ES-I3 (cell line): ENCODE measurements around the gene EPHA4.

Experiments
- H3K36me3 ChIP-seq: 2 replicates; pipeline ENCODE4 v1.6.1; 2013; ENCODE audit warnings: mild to moderate bottlenecking, low read length, control low read depth, moderate library complexity; ENCODE audit not compliant: insufficient read depth
- H3K4me1 ChIP-seq: 2 replicates; pipeline ENCODE4 v1.6.1; 2013; ENCODE audit warnings: mild to moderate bottlenecking, control low read depth, low read length; ENCODE audit not compliant: insufficient read depth
- H3K9ac ChIP-seq: 2 replicates; pipeline ENCODE4 v1.6.1; 2013; ENCODE audit warnings: low read depth, mild to moderate bottlenecking, low read length, moderate library complexity
- H3K9me3 ChIP-seq: 2 replicates; pipeline ENCODE4 v1.6.1; 2013; ENCODE audit warnings: mild to moderate bottlenecking, low read length, moderate library complexity; ENCODE audit not compliant: control insufficient read depth, insufficient read depth

EPHA4 gene

DNA sequence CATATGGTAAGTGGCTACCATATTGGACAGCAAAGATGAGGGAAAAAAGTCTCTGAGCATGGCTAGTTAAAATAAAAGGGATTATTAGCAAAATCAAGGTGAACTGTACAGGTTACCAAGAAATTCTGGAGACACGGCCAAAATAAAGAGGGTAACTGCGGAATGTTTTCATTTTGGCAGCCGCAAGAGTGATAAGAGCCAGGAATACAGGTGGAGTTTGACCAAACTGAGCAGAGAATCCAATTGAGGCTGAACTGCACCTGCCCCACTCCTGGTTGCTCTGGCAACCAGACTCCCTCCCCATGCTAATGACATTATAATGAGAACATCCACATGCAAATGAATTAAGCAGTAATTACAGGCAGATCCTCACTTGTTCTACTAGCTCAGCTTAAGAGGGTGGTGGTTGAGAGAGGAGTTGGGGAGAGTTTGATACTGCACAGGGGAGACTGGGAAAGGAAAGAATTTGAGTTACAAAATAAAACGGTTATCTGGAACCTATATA is 18.8 kb upstream of the EPHA4 start:
- no peaks in the 10 kb centered on the region for H3K36me3 ChIP-seq
- H3K9me3 ChIP-seq, result no peaks in the 10 kb centered on the region
- no peaks in the 10 kb centered on the region; the same call in 1 of the 2 replicates for H3K4me1 ChIP-seq
- H3K9ac ChIP-seq, result no peak overlapping the region

DNA sequence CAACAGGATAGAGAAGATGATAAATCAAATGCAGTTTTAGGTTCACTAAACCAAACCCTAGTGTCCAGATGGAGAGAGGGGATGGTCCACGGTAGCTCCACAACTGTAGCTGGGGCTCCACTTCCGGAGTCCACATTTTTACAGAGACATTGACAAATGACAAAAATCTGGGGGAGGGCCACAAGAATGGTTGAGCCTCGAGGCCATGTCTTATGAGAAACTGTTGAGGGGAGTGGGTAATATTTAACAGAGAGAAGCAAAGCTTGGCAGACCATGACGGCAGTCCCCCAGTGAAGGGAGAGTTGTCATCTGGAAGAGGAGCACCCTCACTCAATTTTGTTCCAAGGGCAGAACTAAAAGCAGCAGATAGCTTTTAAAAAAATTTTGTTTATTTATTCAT is 17.6 kb upstream of the EPHA4 start:
- Histone ChIP-seq H3K9ac (no peak overlapping the region), H3K36me3 (no peaks in the 10 kb centered on the region), H3K9me3 (no peaks in the 10 kb centered on the region), H3K4me1 (no peaks in the 10 kb centered on the region; the same call in 1 of the 2 replicates)

DNA sequence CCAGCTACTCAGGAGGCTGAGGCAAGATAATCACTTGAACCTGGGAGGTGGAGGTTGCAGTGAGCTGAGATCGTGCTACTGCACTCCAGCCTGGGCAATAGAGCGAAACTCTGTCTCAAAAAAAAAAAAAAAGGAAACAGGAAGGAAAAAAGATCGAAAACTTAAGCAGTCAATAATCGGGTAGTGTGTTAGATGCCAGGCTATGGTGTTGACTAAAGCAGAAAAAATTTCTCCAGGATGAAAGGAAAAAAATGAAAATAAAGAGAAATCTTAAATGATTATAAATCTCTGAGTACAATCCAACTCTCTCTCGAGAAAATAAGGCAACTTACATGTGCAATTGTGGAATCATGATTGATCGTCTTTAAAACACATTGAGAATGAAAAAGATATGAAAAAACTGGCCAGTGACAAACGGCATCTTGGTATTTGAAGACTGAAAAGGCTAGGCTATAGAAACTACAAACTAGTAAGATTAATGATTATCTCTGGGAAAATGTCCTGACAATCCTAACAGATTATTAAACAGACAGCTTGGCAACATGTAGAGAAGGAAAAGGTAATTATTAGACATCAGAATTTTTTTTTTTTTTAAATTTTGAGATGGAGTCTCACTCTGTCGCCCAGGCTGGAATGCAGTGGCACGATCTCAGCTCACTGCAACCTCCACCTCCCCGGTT is 16.3 kb upstream of the EPHA4 start:
- no peaks in the 10 kb centered on the region; the same call in 1 of the 2 replicates for H3K4me1 ChIP-seq
- H3K9ac ChIP-seq, result no peak overlapping the region
- H3K36me3 ChIP-seq, result no peaks in the 10 kb centered on the region
- no peaks in the 10 kb centered on the region for H3K9me3 ChIP-seq

DNA sequence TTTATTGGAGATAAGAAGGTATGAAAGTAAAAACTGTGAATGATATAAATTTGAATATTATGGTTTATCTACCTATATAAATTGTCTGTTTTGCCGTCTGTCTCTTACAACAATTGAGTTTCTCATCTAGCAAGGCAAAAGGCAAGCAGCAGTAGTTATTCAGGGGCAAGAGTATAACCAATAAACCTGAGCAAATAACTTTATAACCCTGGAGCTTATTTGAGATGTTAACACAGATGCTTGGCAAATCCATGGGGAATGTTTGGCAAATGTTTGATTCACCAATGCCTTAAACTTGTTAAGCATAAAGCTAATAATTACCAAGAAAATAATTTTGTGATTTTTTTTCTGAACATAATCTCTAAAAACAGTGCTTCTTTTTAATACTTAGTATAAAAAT is 9.9 kb upstream of the EPHA4 start:
- Histone ChIP-seq H3K4me1 (no peaks in the 10 kb centered on the region; the same call in 1 of the 2 replicates), H3K9me3 (no peaks in the 10 kb centered on the region), H3K36me3 (no peaks in the 10 kb centered on the region), H3K9ac (no peak overlapping the region)

DNA sequence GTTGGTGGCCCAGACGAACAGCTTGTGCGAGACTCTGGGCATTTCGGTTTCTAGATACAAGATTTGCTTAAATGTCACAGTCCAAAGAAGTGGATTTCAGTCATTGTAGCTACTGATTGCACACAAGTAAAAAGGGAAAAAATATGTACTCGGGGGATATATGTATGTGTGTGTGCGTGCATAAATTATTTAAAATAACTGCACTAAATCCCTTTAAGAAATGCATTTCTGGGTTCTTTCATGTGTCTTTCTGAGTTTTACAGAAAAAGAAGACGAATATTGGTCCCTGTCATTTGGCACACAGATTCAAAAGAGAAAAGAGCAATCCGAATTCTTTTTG is 2.1 kb upstream of the EPHA4 start:
- Histone ChIP-seq H3K9ac (peak overlapping the region; percentile 73; the same call in 1 of the 2 replicates), H3K36me3 (no peaks in the 10 kb centered on the region), H3K9me3 (no peaks in the 10 kb centered on the region), H3K4me1 (peaks cover 13% of the 10 kb centered on the region)

DNA sequence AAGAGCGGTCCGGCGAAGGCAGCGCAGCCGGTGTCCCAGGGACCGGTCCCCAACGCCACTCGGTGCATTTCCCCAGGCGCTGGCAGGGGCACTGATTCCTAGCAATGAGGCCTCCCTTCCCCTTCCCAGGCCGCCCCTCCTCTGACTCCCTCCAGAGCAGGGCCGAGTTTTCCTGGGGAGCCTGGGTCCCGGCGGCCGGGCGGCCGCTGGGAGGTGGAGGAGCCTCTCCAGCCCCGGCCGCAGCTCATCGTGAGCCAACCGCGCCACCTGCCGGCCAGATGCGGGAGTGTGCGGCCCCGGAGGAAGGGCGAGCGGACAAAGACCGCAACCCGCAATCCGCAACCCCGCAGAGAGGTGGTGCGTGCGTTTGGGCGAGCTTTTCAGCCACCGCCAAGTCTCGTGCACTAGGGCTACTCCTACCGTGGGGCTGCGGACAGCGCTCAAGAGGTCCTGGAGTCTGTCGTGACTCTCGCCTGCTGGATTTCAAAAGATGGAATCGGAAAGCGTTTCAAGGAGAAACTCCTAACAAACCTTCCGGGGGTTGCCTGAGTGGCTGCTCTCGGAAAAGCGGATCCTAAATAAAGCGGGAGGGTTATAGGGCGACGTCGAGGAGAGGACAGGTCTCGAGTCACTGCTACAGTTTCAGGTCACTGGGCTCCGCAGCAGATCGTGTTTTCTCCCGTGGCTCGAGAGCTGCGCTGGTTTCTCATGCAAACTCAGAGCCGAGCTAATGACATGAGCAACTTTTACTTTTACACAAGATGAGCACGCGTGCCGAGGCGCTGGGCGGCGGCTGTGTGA is 1.5 kb upstream of the EPHA4 start:
- peaks cover 14% of the 10 kb centered on the region for H3K4me1 ChIP-seq
- peak overlapping the region; percentile 73 for H3K9ac ChIP-seq
- H3K9me3 ChIP-seq, result no peaks in the 10 kb centered on the region

DNA sequence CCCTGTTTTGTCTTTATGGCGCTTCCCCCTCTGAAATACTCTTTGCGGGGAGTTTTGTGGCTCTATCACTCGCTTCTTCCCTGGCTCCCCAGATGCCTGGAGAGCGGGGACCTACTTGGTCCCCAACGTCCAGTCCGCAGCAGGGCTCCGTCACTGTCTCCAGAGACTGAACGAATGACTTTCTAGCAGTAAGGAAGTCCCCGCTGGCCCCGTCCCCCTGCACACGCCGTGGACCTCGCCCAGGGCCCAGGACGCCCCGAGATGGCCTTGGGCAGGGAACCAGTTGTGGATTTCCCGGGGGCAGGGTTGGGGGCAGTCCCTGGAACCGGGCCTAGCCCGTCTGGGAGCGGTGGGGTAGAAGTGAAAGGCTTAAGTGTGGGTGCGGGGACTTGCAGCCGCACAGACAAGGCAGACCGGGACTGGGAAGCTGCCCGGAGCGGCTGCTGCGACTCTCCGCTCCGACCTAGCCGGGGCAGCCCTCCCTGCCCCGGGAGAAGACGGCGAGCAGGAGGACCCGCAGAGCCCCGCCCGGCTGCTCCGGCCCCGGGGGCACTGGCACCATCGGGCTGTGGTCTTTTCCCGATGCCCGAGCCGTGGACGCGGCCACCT is 821 bp upstream of the EPHA4 start:
- Histone ChIP-seq H3K9me3 (no peaks in the 10 kb centered on the region), H3K4me1 (peaks cover 19% of the 10 kb centered on the region), H3K9ac (peak overlapping the region; percentile 73), H3K36me3 (no peaks in the 10 kb centered on the region)

More for the DNA sequence above, 1.5 kb upstream of the EPHA4 start:
- H3K36me3 ChIP-seq, result no peaks in the 10 kb centered on the region

DNA sequence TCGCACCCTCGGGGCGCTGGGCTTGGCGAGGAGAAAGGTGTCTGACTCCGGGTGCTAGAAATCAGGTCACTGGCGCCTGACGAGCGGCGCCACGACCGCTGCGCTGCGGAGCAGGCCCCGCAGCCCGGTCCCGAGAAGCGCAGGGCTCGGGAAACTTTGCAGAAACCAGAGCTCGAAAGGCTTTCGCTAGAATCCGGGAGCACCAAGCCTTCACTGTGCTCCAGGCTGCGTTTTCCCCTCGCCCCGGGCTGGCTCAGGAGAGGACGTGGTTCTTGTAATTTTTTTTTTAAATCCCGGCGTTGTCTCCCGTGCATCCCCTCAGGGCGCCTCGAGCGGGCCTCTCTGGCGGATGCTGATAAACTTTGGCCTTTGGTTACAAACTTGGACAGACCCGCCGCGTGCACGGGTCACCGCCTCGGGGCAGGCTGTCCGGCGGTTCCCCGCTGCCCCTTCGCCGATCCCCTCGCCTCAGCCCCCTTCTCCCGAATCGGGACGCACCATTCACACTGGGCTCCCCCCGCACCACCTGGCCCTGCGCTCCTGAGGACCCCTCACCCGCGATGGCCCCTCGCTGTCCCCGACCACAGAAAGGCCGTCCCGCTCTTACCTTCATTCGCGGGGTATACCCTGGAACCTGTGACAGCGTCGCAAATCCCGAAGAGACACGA is 419 bp downstream of the EPHA4 start:
- Histone ChIP-seq H3K36me3 (no peaks in the 10 kb centered on the region), H3K9me3 (no peaks in the 10 kb centered on the region), H3K9ac (peak overlapping the region; percentile 73), H3K4me1 (peaks cover 17% of the 10 kb centered on the region)

DNA sequence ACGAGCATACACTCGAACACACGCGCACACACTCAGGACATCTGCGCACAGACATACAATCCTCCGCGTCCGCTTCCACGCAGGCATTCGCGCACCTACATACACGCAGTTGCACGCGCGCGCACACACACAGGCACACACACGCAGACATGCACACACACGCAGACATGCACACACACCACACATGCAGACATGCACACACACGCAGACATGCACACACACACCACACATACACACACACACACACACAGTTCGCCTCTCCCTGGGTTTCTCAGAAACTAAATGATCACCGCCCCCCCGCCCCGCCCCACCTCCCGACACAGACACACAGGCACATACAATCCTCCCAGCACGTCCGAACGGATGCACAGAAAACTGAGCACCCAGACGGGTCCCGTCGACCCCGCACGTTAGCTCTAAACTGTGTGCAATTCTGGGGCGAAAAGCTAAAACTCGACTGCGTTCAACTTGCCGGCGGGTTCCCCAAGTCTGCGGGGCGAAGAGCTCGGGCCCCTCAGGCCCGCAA is 1.0 kb downstream of the EPHA4 start:
- Histone ChIP-seq H3K4me1 (peaks cover 13% of the 10 kb centered on the region; the same call in 1 of the 2 replicates), H3K9ac (peak overlapping the region; percentile 73; the same call in 1 of the 2 replicates), H3K9me3 (no peaks in the 10 kb centered on the region), H3K36me3 (no peaks in the 10 kb centered on the region)

DNA sequence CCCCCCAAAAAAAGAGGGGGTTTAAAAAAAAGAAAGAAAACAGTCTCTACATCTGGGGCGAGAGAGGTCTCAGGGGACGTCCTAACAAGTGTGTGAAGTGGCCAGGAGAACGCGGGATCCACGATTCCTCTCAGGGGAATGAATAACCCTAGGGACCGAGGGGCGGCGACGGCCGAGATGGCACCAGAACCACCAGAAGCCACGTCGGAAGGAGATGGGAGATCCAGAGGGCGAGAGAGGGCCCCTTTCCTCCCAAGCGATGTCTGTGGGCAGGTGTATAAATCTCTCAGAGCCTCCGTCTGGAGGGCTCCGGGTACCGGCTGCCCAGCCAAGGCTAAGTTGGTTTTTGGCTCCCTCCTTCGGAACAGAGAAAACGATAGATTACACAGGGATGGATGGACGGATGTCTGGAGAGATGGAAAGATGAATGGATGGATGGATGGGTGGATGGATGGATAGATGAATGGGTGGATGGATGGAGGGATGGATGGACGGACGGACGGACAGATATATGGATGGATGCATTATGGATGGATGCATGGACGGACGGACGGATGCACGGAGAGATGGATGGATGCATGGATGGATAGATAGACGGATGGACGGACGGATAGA is 1.7 kb downstream of the EPHA4 start:
- no peaks in the 10 kb centered on the region for H3K36me3 ChIP-seq
- H3K9ac ChIP-seq, result peak overlapping the region; percentile 62; the same call in 1 of the 2 replicates

DNA sequence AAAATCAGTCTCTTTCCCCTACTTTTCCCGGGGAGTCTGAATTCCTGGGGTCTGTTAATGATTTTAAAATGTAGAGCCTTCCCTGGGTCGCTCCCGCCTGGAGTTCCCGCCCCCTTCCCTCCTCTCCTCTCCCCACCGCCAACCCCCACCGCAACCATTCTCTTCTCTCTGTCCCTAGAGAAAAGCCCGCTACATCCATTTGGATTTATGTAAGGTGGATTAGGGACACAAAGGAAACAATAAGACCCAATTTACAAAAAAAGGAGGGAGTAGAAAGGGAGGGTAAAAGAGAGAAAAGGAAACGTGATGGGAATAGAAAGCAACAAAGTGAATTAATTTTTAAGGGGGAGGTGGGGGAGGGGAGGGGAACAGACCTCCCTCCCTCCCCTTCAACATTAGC is 2.2 kb downstream of the EPHA4 start:
- peak overlapping the region; percentile 62; the same call in 1 of the 2 replicates for H3K9ac ChIP-seq
- peaks cover 13% of the 10 kb centered on the region; the same call in 1 of the 2 replicates for H3K4me1 ChIP-seq
- H3K9me3 ChIP-seq, result no peaks in the 10 kb centered on the region
- no peaks in the 10 kb centered on the region for H3K36me3 ChIP-seq

More for the DNA sequence above, 1.7 kb downstream of the EPHA4 start:
- Histone ChIP-seq H3K9me3 (no peaks in the 10 kb centered on the region), H3K4me1 (peaks cover 13% of the 10 kb centered on the region; the same call in 1 of the 2 replicates)

DNA sequence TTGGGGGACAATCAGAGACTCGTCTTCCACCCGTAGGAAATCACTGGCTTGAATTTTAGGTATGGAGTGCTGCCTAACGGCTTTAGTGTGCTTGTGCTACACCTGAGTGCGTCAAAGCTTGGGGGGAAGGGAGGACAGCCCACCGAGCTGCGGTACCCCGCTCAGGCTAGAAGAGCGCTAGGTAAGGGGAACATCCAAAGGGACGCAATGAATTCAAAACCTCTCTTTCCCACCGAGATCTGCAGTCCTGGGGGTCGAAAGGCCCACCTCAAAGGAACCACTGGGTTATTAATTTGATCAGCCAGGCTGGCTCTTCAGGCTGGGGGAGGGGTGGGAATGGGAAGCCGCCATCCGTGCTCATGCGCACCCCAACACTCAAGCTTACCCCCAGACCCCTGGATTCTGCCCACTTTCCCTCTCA is 2.7 kb downstream of the EPHA4 start:
- peak overlapping the region; percentile 62; the same call in 1 of the 2 replicates for H3K9ac ChIP-seq

DNA sequence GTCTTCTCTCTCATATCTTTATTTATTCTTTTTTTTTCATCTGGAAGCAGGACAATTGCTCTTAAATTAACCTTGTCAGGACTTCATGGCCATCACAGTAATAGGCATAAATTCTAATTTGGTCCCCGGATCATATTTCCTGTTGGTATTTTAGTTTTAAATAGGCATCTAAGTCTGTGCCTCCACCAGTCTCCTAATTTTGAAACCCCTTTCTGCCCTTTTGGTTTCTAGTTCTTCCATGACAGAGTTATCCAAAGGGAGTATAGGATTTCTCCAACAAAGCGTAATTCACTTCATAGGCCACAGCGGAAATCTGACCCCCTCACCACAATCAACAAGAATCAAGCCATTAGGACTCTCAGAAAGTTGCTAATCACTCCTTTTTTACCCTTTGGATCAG is 3.8 kb downstream of the EPHA4 start:
- Histone ChIP-seq H3K36me3 (no peaks in the 10 kb centered on the region), H3K9ac (no peak overlapping the region), H3K4me1 (peaks cover 6% of the 10 kb centered on the region; the same call in 1 of the 2 replicates), H3K9me3 (no peaks in the 10 kb centered on the region)

More for the DNA sequence above, 2.7 kb downstream of the EPHA4 start:
- peaks cover 10% of the 10 kb centered on the region; the same call in 1 of the 2 replicates for H3K4me1 ChIP-seq
- no peaks in the 10 kb centered on the region for H3K9me3 ChIP-seq
- no peaks in the 10 kb centered on the region for H3K36me3 ChIP-seq
